Right hindlimb (tissue), 1 donor: ENCODE results near the gene ASAP2.
"Not testable (repeated sequence)": the region's sequence is repeated elsewhere in the genome, so short reads cannot be mapped to it uniquely, and the experiment has no call there.

Source experiments
- DNase-seq: peaks from one replicate; pipeline ENCODE4 v3.0.0-alpha.2; 2018

ASAP2 gene

DNA sequence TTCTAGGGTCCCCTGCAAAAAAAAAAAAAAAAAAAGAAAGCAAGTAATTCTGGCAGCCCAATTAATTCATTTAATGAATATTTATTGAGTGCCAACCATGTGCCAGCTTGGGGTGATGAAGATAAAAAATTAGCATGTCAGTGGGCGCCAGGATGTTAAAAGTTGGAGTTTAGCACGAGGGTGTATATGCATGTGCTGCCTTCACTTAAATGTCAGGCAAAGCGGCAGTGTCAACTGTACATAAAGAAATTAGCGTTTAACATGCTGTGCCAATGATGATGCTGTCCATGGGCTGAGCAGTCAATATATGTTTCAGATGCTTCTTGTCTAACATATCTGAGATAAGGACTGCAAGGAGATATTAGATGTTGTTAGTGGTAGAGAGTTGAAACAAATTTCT lies 49.5 kb downstream of the ASAP2 start:
- DNase-seq, result peak; percentile 5

DNA sequence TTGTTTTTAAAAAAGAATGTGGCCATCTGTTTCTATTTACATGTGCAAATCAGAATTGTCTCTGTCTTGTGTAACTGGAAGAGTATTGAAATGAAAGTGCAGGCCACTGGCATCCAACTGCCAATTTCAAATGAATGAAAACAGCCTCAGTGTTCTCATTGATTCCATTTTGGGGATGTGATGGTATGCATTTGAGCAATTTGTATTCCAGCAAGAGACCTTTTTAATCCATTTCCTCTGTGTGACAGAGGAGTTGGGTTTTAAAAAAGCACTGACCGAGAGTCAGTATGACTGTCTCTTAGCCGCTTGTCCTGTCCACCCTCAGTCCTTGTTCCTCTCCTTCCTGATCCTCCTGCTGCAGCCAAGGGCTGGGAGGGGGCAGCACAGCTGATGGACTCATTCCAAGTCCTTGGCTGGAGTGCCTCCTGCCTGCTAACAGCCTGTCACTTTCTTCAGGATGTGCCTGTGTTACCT lies 50.0 kb downstream of the ASAP2 start:
- peak; percentile 51 for DNase-seq

DNA sequence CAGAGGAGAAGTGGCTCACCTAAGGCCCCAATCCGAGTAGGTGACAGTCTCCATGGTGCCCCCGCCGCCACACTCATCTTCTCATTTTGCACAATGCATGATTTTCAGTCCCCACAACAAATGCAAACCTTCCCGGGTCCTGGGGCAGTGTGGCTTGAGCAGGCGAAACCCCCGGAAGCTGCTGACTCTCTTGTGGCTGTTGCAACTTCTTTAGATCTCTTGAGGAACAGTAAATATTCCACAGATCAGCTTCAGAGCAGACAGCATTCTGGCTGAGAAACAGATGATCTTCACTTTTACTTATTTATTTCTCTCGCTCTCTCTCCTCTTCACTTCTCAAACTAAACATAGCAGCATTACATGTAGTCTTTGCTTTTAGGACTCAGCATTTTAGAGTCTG lies 51.9 kb downstream of the ASAP2 start:
- DNase-seq, result peak; percentile 17

DNA sequence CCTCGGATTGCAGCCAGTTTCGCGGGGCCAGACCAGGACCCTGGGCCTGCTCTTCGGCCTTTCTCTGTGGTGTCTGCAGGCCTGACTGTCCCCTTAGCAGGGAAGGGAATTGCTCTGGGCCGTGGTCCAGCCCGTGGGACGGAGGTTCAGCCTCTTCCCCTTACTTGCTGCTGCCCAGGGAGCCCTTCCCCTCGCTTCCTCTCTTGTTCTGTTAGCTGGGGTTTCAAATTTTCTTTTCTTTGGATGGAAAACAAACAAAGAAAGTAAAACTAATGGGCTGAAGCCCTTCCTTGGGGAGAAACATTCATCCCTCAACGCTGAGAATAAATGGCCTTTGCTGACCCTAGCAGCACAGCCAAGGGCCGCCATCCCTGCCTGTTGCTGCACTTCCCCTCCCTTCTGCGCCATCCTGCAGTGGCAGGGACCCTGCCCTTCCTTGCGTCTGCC lies 52.4 kb downstream of the ASAP2 start:
- peak; percentile 70 for DNase-seq

DNA sequence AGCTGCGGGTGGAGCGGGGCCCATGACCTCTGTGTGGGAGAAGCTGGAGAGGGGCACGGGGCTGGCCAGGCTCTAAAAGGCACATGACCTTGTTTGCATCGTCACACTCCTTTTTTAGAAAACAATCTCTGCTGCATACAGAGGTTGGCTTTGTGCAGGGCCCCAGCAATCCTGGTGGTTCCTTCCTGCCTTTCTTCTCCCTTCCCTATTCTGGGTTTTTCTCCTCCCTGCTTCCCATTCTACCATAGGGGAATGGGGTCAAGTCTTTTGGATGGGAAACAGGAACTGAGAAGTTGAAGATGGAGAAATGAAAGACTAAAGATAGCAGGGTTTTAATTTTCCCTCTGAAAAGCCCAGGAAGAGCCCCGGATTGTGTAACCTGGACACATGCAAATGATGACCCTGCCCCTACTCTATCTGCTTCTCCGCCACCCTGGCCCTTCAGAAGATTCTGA lies 53.9 kb downstream of the ASAP2 start:
- peak; percentile 15 for DNase-seq

DNA sequence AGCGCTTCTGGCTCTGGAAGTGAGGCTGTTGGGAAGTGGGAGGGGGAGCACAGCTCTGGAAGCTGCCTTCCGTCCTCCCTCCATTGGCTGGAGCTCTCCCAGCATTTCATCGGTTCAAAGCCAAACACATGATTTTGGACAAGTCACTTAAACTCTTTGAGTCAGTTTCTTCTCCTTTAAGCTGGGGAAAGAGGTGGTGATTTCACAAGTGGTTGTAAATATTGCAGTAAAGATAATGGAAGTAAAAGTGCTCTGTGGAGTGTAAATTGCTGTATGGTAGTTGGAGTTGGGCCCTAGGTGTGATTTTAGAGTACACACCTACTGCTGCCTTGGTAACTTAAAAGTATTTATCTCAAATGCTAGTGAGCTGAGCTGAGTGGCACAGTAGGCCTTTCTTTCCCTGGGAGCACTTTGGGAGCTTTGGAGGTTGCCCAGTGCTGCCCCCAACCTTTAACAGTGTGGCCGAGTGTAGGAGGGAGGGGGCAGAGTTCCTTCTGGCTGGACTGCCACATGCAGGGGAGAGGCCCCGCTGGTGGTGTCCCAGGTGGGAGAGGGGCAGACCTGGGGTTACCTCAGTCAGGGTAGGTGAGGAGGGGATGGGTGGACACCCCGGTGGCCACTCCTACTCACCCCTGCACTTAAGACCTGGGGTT lies 54.7 kb downstream of the ASAP2 start:
- peak; percentile 84 for DNase-seq

DNA sequence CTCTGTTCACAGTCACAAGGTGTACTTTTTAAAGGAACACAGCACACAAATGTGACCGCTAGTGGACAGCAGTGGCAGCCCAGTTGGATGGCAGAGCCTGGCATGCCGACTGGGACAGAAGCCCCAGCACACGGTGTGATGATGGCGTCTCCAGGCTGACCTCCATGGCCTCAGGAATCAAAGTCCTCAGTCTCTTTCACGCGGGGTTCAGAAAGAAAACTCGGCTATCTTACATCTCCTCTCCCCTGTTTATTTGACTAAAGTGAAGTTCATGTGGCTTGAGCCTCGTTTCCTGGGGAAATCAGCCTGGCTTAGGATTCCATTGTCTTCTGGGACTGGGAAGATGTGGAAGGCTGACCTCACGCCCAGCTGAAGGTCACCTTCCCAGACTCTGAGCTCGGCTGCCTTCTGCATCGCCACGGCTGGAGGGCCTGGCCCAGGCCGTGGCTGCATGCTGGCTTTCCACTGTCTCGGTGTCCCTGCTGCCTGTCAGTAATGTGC lies 56.1 kb downstream of the ASAP2 start:
- peak; percentile 33 for DNase-seq

DNA sequence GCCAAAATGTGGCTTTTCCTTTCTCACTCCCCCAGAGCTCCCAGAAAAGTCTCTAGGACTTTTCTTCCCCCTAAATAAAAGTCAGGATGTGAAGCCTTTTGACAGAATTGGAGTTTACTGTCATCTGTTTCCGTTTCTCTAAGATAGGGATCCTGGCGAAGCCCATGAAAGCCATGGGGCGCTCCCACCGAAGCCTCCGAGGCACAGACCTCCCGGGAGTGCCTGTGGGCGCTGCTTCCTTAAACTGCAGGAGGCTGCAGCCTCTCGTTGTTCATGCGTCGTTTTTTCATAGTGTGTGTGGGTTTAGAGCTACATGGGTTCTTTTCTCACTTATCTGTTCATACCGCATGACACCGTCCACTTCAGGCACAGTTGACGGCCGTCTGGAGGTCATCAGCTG lies 56.8 kb downstream of the ASAP2 start:
- peak; percentile 19 for DNase-seq

DNA sequence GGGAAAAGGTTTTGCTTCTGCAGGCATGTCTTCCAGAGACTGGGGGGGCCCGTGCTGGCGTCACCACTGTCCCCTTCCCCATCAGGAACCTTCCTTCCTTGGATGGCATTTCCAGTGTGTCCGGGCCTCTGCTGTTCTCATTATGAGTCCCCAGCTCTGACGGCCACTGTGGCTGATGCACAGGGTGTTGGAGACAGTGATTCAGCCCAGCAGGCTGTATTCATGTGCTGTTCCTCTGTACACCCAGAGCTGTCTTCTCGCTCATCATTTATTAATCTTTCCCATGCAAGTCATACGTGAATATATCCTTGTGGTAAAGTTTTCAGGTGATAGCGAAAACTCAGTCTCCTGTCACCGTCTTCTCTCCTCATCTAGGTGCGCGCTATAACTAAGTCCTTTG lies 57.7 kb downstream of the ASAP2 start:
- peak; percentile 15 for DNase-seq

DNA sequence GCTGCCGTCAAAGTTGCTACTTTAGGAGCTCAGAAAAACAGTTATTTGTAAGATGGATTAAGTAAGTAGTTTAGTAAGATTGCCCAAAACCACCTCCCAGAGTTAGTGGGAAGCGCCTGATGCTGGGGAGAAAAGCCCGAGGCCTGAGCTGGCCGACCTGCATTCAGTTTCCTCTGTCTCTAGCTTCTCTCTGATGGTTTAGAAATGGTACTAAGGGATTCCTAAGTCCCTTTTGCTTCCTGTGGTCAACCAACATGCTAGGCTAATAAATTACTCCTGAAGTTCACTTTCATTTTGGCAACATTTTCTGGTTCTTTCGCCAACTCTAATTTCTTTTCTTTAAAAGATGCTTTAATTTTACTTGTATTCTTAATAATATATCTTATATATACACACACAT lies 60.1 kb downstream of the ASAP2 start:
- peak; percentile 7 for DNase-seq

DNA sequence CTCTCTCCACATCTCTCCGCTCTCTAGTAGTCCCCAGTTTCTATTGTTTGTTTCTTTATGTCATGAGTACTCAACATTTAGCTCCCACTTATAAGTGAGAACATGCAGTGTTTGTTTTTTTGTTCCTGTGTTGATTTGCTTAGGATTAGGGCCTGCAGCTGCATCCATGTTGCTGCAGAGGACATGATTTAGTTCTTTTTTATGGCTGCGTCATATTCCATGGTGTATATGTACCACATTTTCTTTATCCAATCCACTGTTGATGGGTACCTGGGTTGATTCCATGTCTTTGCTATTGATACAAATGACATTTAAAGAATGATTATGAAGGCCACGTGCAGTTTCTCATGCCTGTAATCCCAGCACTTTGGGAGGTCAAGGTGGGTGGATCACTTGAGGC lies 60.7 kb downstream of the ASAP2 start:
- DNase-seq, result not testable (repeated sequence)

DNA sequence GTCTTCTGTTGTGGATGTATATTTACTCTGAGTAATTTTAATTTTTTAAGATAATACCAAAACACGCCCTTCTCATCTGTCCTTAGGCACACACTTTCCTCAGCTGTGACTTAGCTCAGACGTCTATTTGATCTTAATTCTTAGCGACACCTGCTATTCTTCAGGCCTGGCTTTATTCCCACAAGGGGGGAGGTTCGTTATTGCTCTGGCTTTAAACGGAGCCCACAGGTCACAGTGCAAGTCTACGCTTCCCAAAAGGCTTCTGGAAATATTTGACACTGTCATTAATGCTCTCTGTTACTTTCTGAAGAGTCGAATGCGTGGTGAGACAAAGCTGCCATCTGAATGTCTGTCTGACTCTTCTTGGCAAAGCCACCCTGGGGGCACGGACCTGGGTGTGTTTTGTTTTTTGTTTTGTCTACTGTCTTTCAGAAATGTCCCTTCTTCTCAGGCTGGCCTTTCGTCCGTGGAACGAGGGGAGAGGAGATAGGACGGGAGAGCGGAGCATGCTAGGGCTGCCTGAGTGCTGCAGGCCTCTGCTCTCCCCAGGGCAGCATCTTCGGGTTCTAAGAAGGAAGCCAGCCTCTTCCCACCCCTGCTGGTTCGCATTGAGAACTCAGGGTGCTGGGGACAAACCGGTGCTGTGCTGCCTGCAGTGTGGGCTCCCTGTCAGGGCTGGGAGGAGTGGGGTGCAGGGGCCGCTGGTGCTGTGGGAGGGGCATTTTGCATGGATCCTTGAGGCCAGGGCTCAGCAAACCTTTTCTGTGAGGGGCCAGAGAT lies 61.9 kb downstream of the ASAP2 start:
- peak; percentile 14 for DNase-seq

DNA sequence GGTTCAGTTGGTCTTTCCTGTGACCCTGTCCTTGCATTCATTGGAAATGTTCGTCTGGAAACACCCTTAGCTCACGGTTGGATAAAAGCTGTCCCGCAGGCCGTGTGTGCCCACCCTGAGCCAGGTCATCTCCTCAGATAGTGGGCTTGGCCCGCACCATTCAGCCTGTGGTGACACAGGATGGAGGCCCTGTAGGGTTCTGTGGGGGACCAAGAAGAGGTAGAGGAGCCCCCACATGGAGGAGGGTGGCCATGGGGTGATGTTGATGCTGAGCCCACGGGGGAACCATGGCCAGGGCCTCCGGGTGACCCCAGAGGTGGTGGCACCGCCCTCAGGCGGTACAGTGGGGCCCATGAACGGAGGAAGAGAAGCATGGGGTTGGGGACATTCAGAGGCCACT lies 62.7 kb downstream of the ASAP2 start:
- peak; percentile 12 for DNase-seq

DNA sequence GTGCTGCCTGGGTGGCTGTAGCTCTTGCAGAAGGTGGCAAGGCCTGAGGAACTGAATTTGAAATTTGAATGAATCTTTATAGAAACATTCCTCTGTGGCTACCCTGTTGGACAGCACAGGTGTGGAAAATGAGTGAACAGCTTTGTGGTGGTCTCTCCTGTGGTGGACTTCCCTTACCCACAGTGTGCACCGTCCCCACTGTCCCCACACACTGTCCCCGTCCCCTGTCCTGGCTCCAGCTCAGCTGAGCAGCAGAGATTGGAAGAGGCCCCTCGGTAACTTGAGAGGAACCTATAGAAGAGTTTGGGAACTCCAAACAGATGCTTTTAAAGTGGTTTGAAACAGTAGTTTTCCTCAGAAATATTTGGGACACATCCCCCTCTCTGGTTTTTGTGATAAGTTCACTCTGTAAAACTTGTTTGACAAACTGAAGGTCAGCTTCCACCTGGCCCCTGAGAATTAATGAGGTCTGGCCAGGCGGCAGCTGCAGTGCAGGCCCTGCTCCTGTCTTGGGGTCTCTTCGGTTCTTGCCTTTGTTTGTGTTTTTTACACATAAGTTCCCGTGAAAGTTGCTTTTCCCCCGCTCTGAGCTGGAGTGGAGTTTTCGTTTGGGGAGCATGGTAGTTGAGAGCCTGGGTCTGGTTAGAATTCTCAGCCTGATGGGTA lies 63.2 kb downstream of the ASAP2 start:
- DNase-seq, result peak; percentile 16

DNA sequence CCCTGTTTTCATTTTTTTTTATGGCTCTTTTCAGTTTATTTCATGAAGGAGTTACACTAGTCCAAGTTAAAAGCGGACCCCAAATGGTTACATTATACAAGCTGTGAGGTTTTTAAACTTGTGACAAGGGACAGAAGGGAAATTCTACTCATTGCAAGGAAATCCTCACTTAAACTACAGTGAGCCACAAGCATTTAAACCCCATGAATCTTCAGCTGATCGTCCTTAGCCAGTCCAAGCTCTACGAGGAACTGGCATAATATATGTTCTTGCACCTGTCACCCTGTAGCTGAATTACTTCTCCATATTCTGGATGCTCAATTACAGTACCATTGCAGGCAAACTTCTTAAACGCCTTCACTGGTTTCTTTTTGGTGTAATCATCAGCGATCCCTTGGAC lies 64.5 kb downstream of the ASAP2 start:
- no peak for DNase-seq

DNA sequence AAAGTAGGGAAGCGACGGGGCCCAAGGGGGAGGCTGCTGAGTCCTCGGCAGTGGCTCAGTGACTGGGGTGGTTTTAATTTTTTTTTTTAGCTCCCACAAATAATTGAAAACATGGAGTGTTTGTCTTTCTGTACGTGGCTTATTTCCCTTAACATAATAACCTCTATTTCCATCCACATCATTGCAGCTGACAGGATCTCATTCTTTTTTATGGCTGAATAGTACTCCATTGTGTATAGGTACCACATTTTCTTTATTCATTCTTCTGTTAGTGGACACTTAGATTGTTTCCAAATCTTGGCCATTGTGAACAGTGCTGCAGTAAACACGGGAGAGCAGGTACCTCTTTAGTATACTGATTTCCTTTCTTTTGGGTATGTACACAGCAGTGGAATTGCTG lies 65.1 kb downstream of the ASAP2 start:
- DNase-seq, result no peak

DNA sequence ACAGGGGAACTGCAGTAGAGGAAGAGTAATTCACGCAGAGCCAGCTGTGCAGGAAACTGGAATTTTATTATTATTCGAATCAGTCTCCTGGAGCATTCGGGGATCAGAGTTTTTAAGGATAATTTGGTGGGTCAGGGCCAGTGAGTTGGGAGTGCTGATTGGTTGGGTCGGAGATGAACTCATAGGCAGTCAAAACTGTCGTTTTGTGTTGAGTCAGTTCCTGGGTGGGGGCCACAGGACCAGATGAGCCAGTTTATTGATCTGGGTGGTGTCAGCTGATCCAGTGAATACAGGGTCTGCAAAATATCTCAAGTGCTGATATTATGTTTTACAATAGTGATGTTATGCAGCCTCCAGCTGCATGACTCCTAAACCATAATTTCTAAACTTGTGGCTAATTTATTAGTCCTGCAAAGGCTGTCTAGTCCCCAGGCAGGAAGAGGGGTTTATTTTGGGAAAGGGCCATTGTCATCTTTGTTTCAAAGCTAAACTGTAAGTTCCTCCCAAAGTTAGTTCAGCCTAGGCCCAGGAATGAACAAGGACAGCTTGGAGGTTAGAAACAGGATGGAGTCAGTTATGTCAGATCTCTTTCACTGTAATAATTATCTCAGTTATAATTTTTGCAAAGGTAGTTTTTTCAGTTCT lies 67.0 kb downstream of the ASAP2 start:
- DNase-seq, result no peak

DNA sequence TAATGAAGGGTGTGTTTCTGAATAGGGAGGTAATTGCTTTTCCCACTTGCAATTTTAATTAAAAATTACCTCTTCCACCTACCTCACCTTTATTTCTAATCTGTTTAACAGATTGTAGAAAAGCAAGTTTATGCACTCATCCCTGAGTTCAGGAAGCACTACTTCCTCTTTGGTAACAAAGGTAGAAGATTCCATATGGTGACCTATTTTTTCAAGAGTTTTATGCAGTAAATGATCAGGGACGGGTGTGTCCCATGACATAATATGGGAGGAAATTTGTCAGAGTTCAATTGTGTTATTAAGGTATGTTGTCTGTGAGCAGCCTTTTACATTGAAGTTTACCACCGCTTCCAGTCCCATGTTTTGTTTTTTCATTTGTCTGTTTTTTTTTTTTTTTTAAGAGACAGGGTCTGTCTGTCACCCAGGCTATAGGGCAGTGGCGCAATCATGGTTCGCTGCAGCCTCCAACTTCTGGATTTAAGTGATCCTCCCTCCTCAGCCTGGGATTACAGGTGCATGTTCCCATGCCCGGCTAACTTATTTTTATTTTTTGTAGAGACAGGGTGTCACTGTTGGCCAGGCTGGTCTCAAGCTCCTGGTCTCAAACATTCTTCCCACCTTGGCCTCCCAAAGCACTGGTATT lies 68.2 kb downstream of the ASAP2 start:
- DNase-seq, result no peak

DNA sequence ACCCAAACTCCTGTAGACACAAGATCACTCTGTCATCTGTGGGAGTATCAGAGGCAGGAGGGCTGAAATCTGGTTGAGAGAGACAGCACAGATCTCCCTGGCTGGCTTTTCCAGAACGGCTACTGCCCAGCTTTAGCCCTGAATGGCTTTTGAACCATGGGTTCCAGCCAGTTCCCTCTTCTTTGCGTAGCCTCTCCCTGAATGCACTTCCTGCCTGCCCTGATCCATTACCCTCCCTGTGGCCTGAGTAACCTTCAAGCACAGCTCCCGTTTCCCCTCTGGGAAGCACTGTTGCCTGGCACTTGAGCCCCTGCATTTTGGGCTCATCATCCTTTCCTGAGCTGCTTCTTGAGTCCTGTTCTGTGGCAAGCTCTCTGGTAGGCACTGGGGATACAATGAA lies 68.8 kb downstream of the ASAP2 start:
- no peak for DNase-seq

DNA sequence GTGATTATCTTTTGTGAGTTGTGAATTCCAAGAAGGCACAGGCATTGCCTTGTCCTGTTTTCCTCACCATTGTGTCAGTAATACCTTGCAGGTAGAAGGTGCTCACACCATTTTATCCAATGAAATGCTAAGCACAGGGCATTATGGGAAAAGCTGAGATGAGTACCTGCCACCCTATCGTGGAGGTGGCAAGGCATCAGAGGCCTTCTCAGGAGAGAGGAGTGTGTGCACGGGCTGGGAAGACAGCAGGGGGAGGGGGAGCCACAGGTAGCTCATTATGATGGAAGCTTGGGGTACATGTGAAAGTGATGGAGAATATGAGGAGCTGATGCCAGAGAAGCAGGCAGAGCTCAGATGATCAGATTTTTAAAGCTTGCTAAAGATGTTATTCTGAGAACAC lies 69.5 kb downstream of the ASAP2 start:
- no peak for DNase-seq

DNA sequence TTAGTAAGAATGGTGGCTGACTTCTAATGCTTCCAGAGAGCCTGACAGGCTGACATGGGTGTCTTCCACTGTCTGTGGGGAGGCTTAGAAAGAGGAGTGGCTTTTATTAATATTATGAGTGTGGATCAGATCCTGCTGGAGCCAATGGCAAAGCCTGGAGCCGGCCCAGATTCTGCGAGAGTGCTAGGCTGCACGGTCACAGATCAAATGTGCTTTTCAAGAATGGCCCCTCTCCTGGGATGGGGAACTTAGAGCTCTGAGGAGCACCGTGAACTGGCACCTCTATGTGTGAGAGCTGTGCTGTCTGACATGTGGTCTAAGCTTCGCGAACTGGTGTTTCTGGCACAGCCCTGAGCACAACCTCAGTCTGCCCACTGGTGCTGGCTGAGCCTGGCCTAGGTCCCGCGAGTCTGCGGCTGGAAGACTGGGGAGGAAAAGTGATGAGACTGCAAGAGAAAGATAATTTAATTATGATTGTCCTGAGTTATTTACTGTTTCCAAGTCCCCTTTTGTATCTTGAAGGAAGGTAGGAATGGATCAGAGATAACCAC lies 70.4 kb downstream of the ASAP2 start:
- no peak for DNase-seq

DNA sequence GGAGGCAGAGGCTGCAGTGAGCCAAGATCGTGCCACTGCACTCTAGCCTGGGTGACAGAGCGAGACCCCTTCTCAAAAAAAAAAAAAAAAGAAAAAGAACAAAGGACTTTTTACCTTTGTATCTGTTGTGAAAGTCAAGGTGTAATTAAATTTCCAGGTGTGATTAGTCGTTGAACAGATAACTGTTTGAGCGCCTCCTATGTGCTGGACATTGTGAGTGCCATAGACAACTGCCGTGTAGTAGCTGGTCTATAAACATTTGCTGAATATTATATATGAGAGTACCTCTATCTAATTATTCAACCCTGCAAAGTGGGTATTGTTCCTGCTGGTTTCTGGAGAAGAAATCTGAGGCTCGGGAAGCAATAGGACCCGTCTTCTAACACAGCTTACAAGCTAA lies 71.8 kb downstream of the ASAP2 start:
- no peak for DNase-seq
